WTC11 (cell line): ENCODE results near the gene DLG5. TPM values are rescaled to one million over a fixed set of nuclear protein-coding genes. Genes with fewer than 3 reads are reported as not detected.

Source experiments
- ATAC-seq: fragments of 200-7000 bp; cut with Tn5 transposase; 2 replicates; pipeline ENCODE4 v1.10.0; 2021; ENCODE audit warnings: mild to moderate bottlenecking, moderate library complexity
- CTCF ChIA-PET: fragments of 300-600 bp; sonication (Branson Sonifier 250); formaldehyde crosslinking; loops from one replicate; lab custom pipeline; 2021; ENCODE audit warnings: antibody characterized with exemption; lab: Charles Lee
- POLR2A ChIA-PET: fragments of 350-600 bp; sonication (Branson Sonifier 250); formaldehyde crosslinking; loops from one replicate; lab custom pipeline; 2021; ENCODE audit warnings: antibody characterized with exemption; lab: Charles Lee
- DNase-seq: peaks from one replicate; pipeline ENCODE4 v3.0.0; 2021; ENCODE audit warnings: low spot score
- H3K27ac Mint-ChIP-seq: 2 replicates; pipeline ENCODE4 v1.8.0; 2021; ENCODE audit warnings: mixed read lengths
- H3K27me3 Mint-ChIP-seq: 2 replicates; pipeline ENCODE4 v1.8.0; 2021; ENCODE audit warnings: low read depth, mild to moderate bottlenecking, moderate library complexity, mixed read lengths
- H3K36me3 Mint-ChIP-seq: 2 replicates; pipeline ENCODE4 v1.8.0; 2021; ENCODE audit warnings: mixed read lengths
- H3K4me1 Mint-ChIP-seq: 2 replicates; pipeline ENCODE4 v1.8.0; 2022; ENCODE audit warnings: mixed read lengths
- H3K4me3 Mint-ChIP-seq: 2 replicates; pipeline ENCODE4 v1.8.0; 2021; ENCODE audit warnings: mild to moderate bottlenecking, moderate library complexity, mixed read lengths
- H3K9me3 Mint-ChIP-seq: 2 replicates; pipeline ENCODE4 v1.8.0; 2021; ENCODE audit warnings: mixed read lengths
- ATF1 ChIP-seq: sonication (generic); formaldehyde crosslinking; IDR thresholded peaks from 2 replicates; pipeline ENCODE4 v1.8.1; 2023; ENCODE audit warnings: mild to moderate bottlenecking, moderate library complexity, missing genetic modification reagents
- EMX1 ChIP-seq: fragments of 250-450 bp; sonication (Bioruptor Pico); IDR thresholded peaks from 2 replicates; pipeline ENCODE4 v1.8.0; 2021; ENCODE audit warnings: mild to moderate bottlenecking
- ETV6 ChIP-seq: sonication (generic); formaldehyde crosslinking; IDR thresholded peaks from 2 replicates; pipeline ENCODE4 v1.8.1; 2022; ENCODE audit warnings: mild to moderate bottlenecking, missing genetic modification reagents
- FOXP1 ChIP-seq: sonication (generic); formaldehyde crosslinking; IDR thresholded peaks from 2 replicates; pipeline ENCODE4 v1.8.0; 2022; ENCODE audit warnings: missing genetic modification reagents, mild to moderate bottlenecking, moderate library complexity, borderline replicate concordance
- GTF2I ChIP-seq: fragments of 250-450 bp; sonication (Bioruptor Pico); conservative IDR thresholded peaks from 2 replicates; pipeline ENCODE4 v1.4.0; 2021; ENCODE audit warnings: mild to moderate bottlenecking
- IRF2 ChIP-seq: sonication (generic); formaldehyde crosslinking; IDR thresholded peaks from 2 replicates; pipeline ENCODE4 v1.8.0; 2022; ENCODE audit warnings: low read depth, missing genetic modification reagents, borderline replicate concordance
- MYBL2 ChIP-seq: sonication (generic); formaldehyde crosslinking; IDR thresholded peaks from 2 replicates; pipeline ENCODE4 v1.8.1; 2023; ENCODE audit warnings: mild to moderate bottlenecking, moderate library complexity, missing genetic modification reagents
- NFATC4 ChIP-seq: fragments of 250-450 bp; sonication (Bioruptor Pico); IDR thresholded peaks from 2 replicates; pipeline ENCODE4 v1.9.0; 2021; ENCODE audit warnings: mild to moderate bottlenecking
- NFYB ChIP-seq: sonication (generic); formaldehyde crosslinking; conservative IDR thresholded peaks from 2 replicates; pipeline ENCODE4 v1.8.0; 2022; ENCODE audit warnings: low read depth, missing genetic modification reagents
- NR3C1 ChIP-seq: sonication (generic); formaldehyde crosslinking; conservative IDR thresholded peaks from 2 replicates; pipeline ENCODE4 v1.8.1; 2023; ENCODE audit warnings: low read depth, mild to moderate bottlenecking, missing genetic modification reagents
- SMAD4 ChIP-seq: sonication (generic); formaldehyde crosslinking; IDR thresholded peaks from 2 replicates; pipeline ENCODE4 v1.8.0; 2022; ENCODE audit warnings: mild to moderate bottlenecking, missing genetic modification reagents
- TCF7 ChIP-seq: sonication (generic); formaldehyde crosslinking; IDR thresholded peaks from 2 replicates; pipeline ENCODE4 v1.8.0; 2022; ENCODE audit warnings: mild to moderate bottlenecking, low read depth, missing genetic modification reagents, moderate library complexity
- ZBTB21 ChIP-seq: sonication (generic); formaldehyde crosslinking; IDR thresholded peaks from 2 replicates; pipeline ENCODE4 v1.8.1; 2023; ENCODE audit warnings: mild to moderate bottlenecking, missing genetic modification reagents, borderline replicate concordance
- ZNF138 ChIP-seq: sonication (generic); formaldehyde crosslinking; conservative IDR thresholded peaks from 2 replicates; pipeline ENCODE4 v1.8.1; 2022; ENCODE audit warnings: mild to moderate bottlenecking, moderate library complexity, missing genetic modification reagents
- ZNF232 ChIP-seq: sonication (generic); formaldehyde crosslinking; IDR thresholded peaks from 2 replicates; pipeline ENCODE4 v1.8.0; 2022; ENCODE audit warnings: mild to moderate bottlenecking, missing genetic modification reagents
- ZNF396 ChIP-seq: fragments of 250-450 bp; sonication (Bioruptor Pico); IDR thresholded peaks from 2 replicates; pipeline ENCODE4 v1.8.0; 2021; ENCODE audit warnings: mild to moderate bottlenecking, moderate library complexity, borderline replicate concordance
- total RNA-seq: library from RNA; stranded (reverse); gene quantifications from 3 replicates; pipeline ENCODE4 v1.2.3, GENCODE V29; 2021
- TF ChIP-seq, protein P1 (sequence below): sonication (generic); formaldehyde crosslinking; IDR thresholded peaks from 2 replicates; pipeline ENCODE4 v1.8.0; 2022; ENCODE audit warnings: missing genetic modification reagents
- TF ChIP-seq, protein P2 (sequence below): sonication (generic); formaldehyde crosslinking; IDR thresholded peaks from 2 replicates; pipeline ENCODE4 v1.8.0; 2022; ENCODE audit warnings: mild to moderate bottlenecking, missing genetic modification reagents
- TF ChIP-seq, protein P3 (sequence below): sonication (generic); formaldehyde crosslinking; IDR thresholded peaks from 2 replicates; pipeline ENCODE4 v1.8.1; 2023; ENCODE audit warnings: mild to moderate bottlenecking, missing genetic modification reagents
- TF ChIP-seq, protein P4 (sequence below): fragments of 250-450 bp; sonication (Bioruptor Pico); IDR thresholded peaks from 2 replicates; pipeline ENCODE4 v1.9.0; 2021; ENCODE audit warnings: mild to moderate bottlenecking, borderline replicate concordance

DLG5 gene
- total RNA-seq, 1 experiment from 2014 or later, result 65.5 TPM

DNA sequence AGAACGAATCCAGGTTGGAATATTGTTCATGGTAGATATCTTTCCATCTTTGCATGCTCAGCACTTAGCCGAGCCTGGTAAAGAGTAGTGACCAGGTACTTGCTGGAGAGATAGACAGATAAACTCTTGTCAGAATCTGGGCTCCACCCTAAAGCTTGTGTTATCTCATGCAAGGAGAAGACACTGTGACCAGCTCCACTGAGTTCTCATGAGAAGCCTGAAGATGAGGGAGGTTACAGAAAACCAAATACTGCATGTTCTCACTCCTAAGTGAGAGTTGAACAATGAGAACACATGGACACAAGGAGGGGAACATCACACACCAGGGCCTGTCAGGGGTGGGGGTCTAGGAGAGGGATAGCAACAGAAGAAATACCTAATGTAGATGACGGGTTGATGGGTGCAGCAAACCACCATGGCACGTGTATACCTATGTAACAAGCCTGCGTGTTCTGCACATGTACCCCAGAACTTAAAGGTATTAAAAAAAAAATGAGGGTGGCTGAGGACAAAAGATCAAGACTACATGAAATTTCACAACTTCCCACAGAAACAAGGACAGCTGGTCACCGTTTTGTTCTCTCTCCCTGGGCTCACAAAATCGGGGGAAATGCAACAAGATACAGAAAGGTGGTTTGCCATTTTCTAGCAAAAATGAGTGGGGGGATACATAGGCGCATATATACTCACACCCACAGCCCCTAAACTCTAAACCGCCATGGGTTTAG lies 17.4 kb downstream of the DLG5 start:
- Mint-ChIP-seq H3K27me3 (no peaks in the 10 kb centered on the region), H3K9me3 (no peaks in the 10 kb centered on the region), H3K4me1 (peaks cover 38% of the 10 kb centered on the region), H3K36me3 (no peaks in the 10 kb centered on the region), H3K4me3 (no peak overlapping the region), H3K27ac (peak overlapping the region; percentile 86)
- POLR2A ChIA-PET, result no interaction called here
- ATAC-seq (no peak), DNase-seq (no peak)
- CTCF ChIA-PET, result interaction anchor here (0.5 to 5.6 kb wide), 5 partner anchors 11 to 120 kb away, joined by 3 to 39 read pairs (median 3); partner anchors contain the start of gene POLR3A
- no peak for TF ChIP-seq ZNF396 (CRISPR knock-in tag)
- no peak for TF ChIP-seq MYBL2 (CRISPR knock-in tag)
- TF ChIP-seq ZNF232 (CRISPR knock-in tag), result no peak
- no peak for TF ChIP-seq ATF1 (CRISPR knock-in tag)
- no peak for TF ChIP-seq EMX1 (CRISPR knock-in tag)
- no peak for TF ChIP-seq ZNF138 (CRISPR knock-in tag)
- no peak for TF ChIP-seq SMAD4
- TF ChIP-seq FOXP1, result no peak
- TF ChIP-seq, protein P1, sequence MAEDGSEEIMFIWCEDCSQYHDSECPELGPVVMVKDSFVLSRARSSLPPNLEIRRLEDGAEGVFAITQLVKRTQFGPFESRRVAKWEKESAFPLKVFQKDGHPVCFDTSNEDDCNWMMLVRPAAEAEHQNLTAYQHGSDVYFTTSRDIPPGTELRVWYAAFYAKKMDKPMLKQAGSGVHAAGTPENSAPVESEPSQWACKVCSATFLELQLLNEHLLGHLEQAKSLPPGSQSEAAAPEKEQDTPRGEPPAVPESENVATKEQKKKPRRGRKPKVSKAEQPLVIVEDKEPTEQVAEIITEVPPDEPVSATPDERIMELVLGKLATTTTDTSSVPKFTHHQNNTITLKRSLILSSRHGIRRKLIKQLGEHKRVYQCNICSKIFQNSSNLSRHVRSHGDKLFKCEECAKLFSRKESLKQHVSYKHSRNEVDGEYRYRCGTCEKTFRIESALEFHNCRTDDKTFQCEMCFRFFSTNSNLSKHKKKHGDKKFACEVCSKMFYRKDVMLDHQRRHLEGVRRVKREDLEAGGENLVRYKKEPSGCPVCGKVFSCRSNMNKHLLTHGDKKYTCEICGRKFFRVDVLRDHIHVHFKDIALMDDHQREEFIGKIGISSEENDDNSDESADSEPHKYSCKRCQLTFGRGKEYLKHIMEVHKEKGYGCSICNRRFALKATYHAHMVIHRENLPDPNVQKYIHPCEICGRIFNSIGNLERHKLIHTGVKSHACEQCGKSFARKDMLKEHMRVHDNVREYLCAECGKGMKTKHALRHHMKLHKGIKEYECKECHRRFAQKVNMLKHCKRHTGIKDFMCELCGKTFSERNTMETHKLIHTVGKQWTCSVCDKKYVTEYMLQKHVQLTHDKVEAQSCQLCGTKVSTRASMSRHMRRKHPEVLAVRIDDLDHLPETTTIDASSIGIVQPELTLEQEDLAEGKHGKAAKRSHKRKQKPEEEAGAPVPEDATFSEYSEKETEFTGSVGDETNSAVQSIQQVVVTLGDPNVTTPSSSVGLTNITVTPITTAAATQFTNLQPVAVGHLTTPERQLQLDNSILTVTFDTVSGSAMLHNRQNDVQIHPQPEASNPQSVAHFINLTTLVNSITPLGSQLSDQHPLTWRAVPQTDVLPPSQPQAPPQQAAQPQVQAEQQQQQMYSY, result no peak
- TF ChIP-seq ZBTB21 (CRISPR knock-in tag), result no peak
- no peak for TF ChIP-seq TCF7 (CRISPR knock-in tag)
- TF ChIP-seq IRF2 (CRISPR knock-in tag), result no peak
- TF ChIP-seq, protein P2, sequence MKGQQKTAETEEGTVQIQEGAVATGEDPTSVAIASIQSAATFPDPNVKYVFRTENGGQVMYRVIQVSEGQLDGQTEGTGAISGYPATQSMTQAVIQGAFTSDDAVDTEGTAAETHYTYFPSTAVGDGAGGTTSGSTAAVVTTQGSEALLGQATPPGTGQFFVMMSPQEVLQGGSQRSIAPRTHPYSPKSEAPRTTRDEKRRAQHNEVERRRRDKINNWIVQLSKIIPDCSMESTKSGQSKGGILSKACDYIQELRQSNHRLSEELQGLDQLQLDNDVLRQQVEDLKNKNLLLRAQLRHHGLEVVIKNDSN (CRISPR knock-in tag), result no peak
- TF ChIP-seq, protein P3, sequence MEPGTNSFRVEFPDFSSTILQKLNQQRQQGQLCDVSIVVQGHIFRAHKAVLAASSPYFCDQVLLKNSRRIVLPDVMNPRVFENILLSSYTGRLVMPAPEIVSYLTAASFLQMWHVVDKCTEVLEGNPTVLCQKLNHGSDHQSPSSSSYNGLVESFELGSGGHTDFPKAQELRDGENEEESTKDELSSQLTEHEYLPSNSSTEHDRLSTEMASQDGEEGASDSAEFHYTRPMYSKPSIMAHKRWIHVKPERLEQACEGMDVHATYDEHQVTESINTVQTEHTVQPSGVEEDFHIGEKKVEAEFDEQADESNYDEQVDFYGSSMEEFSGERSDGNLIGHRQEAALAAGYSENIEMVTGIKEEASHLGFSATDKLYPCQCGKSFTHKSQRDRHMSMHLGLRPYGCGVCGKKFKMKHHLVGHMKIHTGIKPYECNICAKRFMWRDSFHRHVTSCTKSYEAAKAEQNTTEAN (CRISPR knock-in tag), result no peak
- no peak for TF ChIP-seq ETV6 (CRISPR knock-in tag)
- TF ChIP-seq NFATC4 (CRISPR knock-in tag), result no peak

DNA sequence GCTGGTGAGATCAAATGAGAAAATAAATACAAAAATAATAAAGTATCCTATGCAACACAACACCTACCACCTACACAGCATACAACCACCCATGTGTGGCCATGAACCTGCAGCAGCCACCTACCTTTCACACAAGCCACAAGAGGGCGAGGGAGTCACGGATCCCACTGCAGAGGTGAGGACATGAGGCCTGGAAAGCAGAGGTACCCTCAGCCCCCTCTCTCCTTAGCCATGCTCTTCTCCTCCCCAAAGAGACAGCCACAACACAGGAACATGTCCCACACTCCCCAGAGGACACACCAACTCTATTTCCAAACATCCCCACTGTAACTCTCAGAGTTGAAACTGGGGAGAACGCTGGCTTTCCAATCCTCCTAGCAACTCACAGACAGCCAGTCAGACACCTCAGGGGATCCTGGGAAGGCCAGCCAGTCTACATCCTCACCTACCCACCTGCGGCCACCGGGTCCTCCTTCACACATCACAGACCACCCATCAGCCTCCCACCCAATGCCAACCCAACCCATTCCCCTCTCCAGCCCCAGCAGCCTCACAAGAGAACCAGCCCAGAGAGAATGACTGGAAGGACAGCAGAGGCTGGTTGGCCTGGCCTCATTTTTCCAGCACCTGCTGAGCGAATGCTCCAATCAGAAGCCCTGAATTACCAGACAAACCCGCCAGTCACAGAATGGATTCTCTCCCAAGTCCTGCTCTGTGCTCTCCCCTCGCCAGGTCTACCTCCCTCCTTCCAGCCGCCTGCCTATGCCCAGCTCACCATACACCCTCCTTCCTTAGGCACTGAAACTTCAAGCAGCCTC lies 18.4 kb downstream of the DLG5 start:
- H3K4me1 Mint-ChIP-seq, result peaks cover 38% of the 10 kb centered on the region
- H3K27me3 Mint-ChIP-seq, result no peaks in the 10 kb centered on the region
- peak overlapping the region; percentile 38; the same call in 1 of the 2 replicates for H3K27ac Mint-ChIP-seq
- no peak overlapping the region for H3K4me3 Mint-ChIP-seq
- peak; percentile 93 for ATAC-seq
- no peaks in the 10 kb centered on the region for H3K36me3 Mint-ChIP-seq
- DNase-seq, result peak; percentile 57
- H3K9me3 Mint-ChIP-seq, result no peaks in the 10 kb centered on the region
- POLR2A ChIA-PET, result no interaction called here
- CTCF ChIA-PET, result interaction anchor here (0.6 to 5.6 kb wide), 3 partner anchors 18 to 66 kb away, joined by 3 to 39 read pairs (median 25); no protein-coding TSS in a partner anchor
- TF ChIP-seq ZNF138 (CRISPR knock-in tag) (no peak), GTF2I (CRISPR knock-in tag) (no peak), NR3C1 (CRISPR knock-in tag) (no peak), NFYB (no peak), NFATC4 (CRISPR knock-in tag) (no peak)
- TF ChIP-seq, protein P1, result no peak
- TF ChIP-seq, protein P4, sequence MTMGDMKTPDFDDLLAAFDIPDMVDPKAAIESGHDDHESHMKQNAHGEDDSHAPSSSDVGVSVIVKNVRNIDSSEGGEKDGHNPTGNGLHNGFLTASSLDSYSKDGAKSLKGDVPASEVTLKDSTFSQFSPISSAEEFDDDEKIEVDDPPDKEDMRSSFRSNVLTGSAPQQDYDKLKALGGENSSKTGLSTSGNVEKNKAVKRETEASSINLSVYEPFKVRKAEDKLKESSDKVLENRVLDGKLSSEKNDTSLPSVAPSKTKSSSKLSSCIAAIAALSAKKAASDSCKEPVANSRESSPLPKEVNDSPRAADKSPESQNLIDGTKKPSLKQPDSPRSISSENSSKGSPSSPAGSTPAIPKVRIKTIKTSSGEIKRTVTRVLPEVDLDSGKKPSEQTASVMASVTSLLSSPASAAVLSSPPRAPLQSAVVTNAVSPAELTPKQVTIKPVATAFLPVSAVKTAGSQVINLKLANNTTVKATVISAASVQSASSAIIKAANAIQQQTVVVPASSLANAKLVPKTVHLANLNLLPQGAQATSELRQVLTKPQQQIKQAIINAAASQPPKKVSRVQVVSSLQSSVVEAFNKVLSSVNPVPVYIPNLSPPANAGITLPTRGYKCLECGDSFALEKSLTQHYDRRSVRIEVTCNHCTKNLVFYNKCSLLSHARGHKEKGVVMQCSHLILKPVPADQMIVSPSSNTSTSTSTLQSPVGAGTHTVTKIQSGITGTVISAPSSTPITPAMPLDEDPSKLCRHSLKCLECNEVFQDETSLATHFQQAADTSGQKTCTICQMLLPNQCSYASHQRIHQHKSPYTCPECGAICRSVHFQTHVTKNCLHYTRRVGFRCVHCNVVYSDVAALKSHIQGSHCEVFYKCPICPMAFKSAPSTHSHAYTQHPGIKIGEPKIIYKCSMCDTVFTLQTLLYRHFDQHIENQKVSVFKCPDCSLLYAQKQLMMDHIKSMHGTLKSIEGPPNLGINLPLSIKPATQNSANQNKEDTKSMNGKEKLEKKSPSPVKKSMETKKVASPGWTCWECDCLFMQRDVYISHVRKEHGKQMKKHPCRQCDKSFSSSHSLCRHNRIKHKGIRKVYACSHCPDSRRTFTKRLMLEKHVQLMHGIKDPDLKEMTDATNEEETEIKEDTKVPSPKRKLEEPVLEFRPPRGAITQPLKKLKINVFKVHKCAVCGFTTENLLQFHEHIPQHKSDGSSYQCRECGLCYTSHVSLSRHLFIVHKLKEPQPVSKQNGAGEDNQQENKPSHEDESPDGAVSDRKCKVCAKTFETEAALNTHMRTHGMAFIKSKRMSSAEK (CRISPR knock-in tag), result no peak
